ENCODE results near the gene EPC1. TPM values are rescaled to one million over a fixed set of nuclear protein-coding genes. Genes with fewer than 3 reads are reported as not detected.
"Not testable (repeated sequence)": the region's sequence is repeated elsewhere in the genome, so short reads cannot be mapped to it uniquely, and the experiment has no call there.

The EPC1 gene
- total RNA-seq, 1 donor from 2014 or later, result 45.4 TPM

DNA sequence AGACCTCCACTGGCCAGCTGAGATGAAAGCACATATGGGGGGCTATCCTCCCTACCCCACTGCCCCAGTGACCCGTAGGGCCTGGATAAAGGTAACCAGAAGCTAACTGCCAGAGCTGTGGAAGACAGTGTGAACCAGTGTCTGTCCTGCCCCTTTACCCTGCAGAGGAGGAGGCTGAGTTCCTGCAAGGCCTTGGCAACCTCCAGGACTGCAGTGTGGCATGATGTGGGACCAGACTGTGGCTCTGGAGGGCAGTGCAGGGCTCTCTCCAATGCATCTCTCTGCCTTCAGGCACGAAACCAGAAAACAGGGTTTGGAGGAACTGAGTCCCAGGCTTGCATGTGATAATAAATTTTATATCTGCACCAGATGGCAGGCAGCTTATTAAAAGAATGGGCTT, 93.1 kb downstream of the EPC1 start:
- peak; percentile 13 for DNase-seq (ENCODE audit: low spot score)
- no peaks in the 10 kb centered on the region for H3K9me3 ChIP-seq (ENCODE audit: low read depth)
- H3K36me3 ChIP-seq, result no peaks in the 10 kb centered on the region
- no peak overlapping the region for H3K27ac ChIP-seq
- H3K79me2 ChIP-seq (ENCODE audit: low read depth), result no peaks in the 10 kb centered on the region
- no peak overlapping the region for H2AFZ ChIP-seq (replicated peaks)
- H3K4me2 ChIP-seq, result no peak overlapping the region
- H3K27me3 ChIP-seq, result no peaks in the 10 kb centered on the region
- TF ChIP-seq EZH2phosphoT487 (IDR thresholded peaks at IDR 0.05), result no peak
- H3K4me3 Mint-ChIP-seq, result no peak overlapping the region
- no peaks in the 10 kb centered on the region for H3F3A ChIP-seq (ENCODE audit: low read depth)
- no peaks in the 10 kb centered on the region for H3K9me3 Mint-ChIP-seq
- peaks cover 2% of the 10 kb centered on the region for H3K4me1 Mint-ChIP-seq
- H3K9ac ChIP-seq, result no peak overlapping the region
- no peak overlapping the region for H3K4me3 ChIP-seq
- H3K27me3 Mint-ChIP-seq (ENCODE audit: insufficient read depth, low read depth), result peaks cover 5% of the 10 kb centered on the region
- H3K4me1 ChIP-seq, result no peaks in the 10 kb centered on the region
- no peaks in the 10 kb centered on the region for H4K20me1 ChIP-seq (ENCODE audit: low read depth)
- no peaks in the 10 kb centered on the region for H3K36me3 Mint-ChIP-seq
- no peak overlapping the region for H3K27ac Mint-ChIP-seq

DNA sequence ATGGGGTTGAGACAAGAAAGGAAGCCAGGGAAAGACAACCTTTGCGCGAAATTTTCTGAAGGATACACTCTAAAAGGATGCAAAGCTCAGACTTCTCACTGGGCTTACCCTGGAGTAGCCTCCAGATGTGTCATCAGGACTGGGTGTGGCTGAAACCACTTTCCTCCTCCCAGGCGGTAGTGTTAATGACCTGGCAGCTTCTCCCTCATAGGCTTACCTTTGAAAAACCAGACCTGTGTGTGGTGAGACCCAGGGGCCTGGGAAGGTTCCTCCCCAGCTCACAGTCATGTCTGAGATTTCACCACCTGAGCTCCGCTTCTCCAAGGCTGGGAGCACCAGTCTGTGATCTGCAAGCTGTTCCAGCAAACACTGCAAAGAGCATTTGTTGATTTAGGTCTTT, 93.7 kb downstream of the EPC1 start:
- Histone ChIP-seq H3K4me3 (no peak overlapping the region), H3K4me2 (no peak overlapping the region), H3K27ac (no peak overlapping the region), H3K36me3 (no peaks in the 10 kb centered on the region), H3F3A (ENCODE audit: low read depth) (no peaks in the 10 kb centered on the region), H2AFZ (replicated peaks) (peak overlapping the region; percentile 5), H3K27me3 (no peaks in the 10 kb centered on the region), H4K20me1 (ENCODE audit: low read depth) (no peaks in the 10 kb centered on the region), H3K4me1 (no peaks in the 10 kb centered on the region), H3K79me2 (ENCODE audit: low read depth) (no peaks in the 10 kb centered on the region), H3K9ac (no peak overlapping the region), H3K9me3 (ENCODE audit: low read depth) (no peaks in the 10 kb centered on the region)
- Mint-ChIP-seq H3K27me3 (ENCODE audit: insufficient read depth, low read depth) (peaks cover 5% of the 10 kb centered on the region), H3K4me3 (no peak overlapping the region), H3K9me3 (no peaks in the 10 kb centered on the region), H3K4me1 (peaks cover 2% of the 10 kb centered on the region), H3K36me3 (no peaks in the 10 kb centered on the region), H3K27ac (no peak overlapping the region)
- no peak for TF ChIP-seq EZH2phosphoT487 (IDR thresholded peaks at IDR 0.05)
- TF ChIP-seq, protein P1, sequence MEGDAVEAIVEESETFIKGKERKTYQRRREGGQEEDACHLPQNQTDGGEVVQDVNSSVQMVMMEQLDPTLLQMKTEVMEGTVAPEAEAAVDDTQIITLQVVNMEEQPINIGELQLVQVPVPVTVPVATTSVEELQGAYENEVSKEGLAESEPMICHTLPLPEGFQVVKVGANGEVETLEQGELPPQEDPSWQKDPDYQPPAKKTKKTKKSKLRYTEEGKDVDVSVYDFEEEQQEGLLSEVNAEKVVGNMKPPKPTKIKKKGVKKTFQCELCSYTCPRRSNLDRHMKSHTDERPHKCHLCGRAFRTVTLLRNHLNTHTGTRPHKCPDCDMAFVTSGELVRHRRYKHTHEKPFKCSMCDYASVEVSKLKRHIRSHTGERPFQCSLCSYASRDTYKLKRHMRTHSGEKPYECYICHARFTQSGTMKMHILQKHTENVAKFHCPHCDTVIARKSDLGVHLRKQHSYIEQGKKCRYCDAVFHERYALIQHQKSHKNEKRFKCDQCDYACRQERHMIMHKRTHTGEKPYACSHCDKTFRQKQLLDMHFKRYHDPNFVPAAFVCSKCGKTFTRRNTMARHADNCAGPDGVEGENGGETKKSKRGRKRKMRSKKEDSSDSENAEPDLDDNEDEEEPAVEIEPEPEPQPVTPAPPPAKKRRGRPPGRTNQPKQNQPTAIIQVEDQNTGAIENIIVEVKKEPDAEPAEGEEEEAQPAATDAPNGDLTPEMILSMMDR (IDR thresholded peaks at IDR 0.05), result no peak
- TF ChIP-seq EZH2 (IDR thresholded peaks at IDR 0.05), result no peak
- DNase-seq (ENCODE audit: low spot score), result no peak

DNA sequence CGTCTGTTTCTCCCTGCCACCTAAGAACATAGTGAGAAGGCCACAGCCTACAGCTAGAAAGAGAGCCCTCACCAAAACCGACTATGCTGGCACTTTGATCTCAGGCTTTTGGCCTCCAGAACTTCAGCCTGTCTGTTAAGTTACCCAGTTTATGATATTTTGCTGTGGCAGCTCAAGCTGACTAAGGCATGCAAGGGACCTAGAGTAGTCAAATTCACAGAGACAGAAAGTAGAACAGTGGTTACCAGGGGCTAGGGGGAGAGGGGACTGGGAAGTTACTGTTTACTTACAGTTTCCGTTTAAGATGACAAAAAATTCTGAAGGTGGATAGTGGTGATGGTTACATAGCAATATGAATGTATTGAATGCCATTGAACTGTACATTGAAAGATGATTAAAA, 96.5 kb downstream of the EPC1 start:
- H3K27ac Mint-ChIP-seq; H3F3A ChIP-seq (ENCODE audit: low read depth); DNase-seq (ENCODE audit: low spot score); H3K4me2 ChIP-seq; H3K4me1 ChIP-seq; H3K9me3 Mint-ChIP-seq; H3K27ac ChIP-seq; H3K9me3 ChIP-seq (ENCODE audit: low read depth); H3K27me3 ChIP-seq; H3K79me2 ChIP-seq (ENCODE audit: low read depth); H3K4me1 Mint-ChIP-seq; H3K4me3 Mint-ChIP-seq; H2AFZ ChIP-seq (replicated peaks); H3K36me3 Mint-ChIP-seq; H3K36me3 ChIP-seq; H3K9ac ChIP-seq; H3K27me3 Mint-ChIP-seq (ENCODE audit: insufficient read depth, low read depth); H3K4me3 ChIP-seq; H4K20me1 ChIP-seq (ENCODE audit: low read depth): not testable (repeated sequence)

DNA sequence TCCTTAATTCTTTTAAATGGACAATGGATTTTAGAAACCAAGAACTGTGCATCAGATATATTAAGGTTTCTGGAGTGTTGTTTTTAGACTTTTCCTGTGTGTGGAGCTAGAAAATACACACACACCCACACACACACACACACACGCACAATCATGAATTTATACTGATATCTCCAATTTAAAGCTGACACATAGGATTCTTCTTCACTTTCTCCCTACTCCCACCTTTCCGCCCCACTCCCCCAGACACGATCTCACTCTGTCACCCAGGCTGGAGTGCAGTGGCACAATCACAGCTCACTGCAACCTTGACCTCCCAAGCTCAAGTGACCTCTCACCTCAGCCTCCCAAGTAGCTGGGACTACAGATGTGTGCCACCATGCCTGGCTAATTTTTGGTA, 100.3 kb downstream of the EPC1 start:
- Mint-ChIP-seq H3K4me1 (no peaks in the 10 kb centered on the region), H3K9me3 (no peaks in the 10 kb centered on the region), H3K4me3 (no peak overlapping the region), H3K36me3 (no peaks in the 10 kb centered on the region), H3K27ac (no peak overlapping the region), H3K27me3 (ENCODE audit: insufficient read depth, low read depth) (peaks cover 2% of the 10 kb centered on the region)
- Histone ChIP-seq H3K27ac (no peak overlapping the region), H2AFZ (replicated peaks) (no peak overlapping the region), H3K79me2 (ENCODE audit: low read depth) (no peaks in the 10 kb centered on the region), H3K4me1 (no peaks in the 10 kb centered on the region), H3K9ac (no peak overlapping the region), H3K4me3 (no peak overlapping the region), H3K27me3 (no peaks in the 10 kb centered on the region), H3K4me2 (no peak overlapping the region), H4K20me1 (ENCODE audit: low read depth) (no peaks in the 10 kb centered on the region), H3K9me3 (ENCODE audit: low read depth) (no peaks in the 10 kb centered on the region), H3F3A (ENCODE audit: low read depth) (no peaks in the 10 kb centered on the region), H3K36me3 (no peaks in the 10 kb centered on the region)
- DNase-seq (ENCODE audit: low spot score), result no peak
- TF ChIP-seq, protein P1 (IDR thresholded peaks at IDR 0.05), result no peak
- TF ChIP-seq EZH2 (IDR thresholded peaks at IDR 0.05), result no peak
- no peak for TF ChIP-seq EZH2phosphoT487 (IDR thresholded peaks at IDR 0.05)

Measured in neural progenitor cell (in vitro differentiated cells).